ENCODE measurements around the gene CD22. TPM values are rescaled to one million over a fixed set of nuclear protein-coding genes. Genes with fewer than 3 reads are reported as not detected.
"Not testable (repeated sequence)": the region's sequence is repeated elsewhere in the genome, so short reads cannot be mapped to it uniquely, and the experiment has no call there.

Gene CD22
- total and polyA plus RNA-seq, 7 donors = 0.69 to 107 (median 3.2) TPM

DNA sequence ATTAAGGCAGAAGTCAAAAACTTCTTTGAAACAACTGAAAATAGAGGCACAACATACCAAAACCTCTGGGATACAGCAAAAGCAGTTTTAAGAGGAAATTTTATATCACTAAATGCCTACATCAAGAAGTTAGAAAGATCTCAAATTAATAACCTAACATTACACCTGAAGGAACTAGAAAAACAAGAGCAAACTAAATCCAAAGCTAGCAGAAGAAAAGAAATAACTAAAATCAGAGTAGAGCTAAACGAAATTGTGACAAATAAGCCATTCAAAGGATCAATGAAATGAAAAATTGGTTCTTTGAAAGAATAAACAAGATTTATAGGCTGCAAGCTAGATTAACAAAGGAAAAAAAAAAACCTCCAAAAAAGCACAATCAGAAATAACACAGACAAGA lies 39.4 kb downstream of the CD22 start:
- WGBS, 2 donors = 56 to 68% methylated on average over 1 of the region's 1 CpG
- TF ChIP-seq POLR2AphosphoS5 (IDR thresholded peaks at IDR 0.05) = no peak
- TF ChIP-seq, protein P1, sequence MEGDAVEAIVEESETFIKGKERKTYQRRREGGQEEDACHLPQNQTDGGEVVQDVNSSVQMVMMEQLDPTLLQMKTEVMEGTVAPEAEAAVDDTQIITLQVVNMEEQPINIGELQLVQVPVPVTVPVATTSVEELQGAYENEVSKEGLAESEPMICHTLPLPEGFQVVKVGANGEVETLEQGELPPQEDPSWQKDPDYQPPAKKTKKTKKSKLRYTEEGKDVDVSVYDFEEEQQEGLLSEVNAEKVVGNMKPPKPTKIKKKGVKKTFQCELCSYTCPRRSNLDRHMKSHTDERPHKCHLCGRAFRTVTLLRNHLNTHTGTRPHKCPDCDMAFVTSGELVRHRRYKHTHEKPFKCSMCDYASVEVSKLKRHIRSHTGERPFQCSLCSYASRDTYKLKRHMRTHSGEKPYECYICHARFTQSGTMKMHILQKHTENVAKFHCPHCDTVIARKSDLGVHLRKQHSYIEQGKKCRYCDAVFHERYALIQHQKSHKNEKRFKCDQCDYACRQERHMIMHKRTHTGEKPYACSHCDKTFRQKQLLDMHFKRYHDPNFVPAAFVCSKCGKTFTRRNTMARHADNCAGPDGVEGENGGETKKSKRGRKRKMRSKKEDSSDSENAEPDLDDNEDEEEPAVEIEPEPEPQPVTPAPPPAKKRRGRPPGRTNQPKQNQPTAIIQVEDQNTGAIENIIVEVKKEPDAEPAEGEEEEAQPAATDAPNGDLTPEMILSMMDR (IDR thresholded peaks at IDR 0.05) = no peak
- no peak for TF ChIP-seq EP300 (IDR thresholded peaks at IDR 0.05)
- TF ChIP-seq POLR2A (IDR thresholded peaks at IDR 0.05) = no peak
- DNase-seq = no peak

DNA sequence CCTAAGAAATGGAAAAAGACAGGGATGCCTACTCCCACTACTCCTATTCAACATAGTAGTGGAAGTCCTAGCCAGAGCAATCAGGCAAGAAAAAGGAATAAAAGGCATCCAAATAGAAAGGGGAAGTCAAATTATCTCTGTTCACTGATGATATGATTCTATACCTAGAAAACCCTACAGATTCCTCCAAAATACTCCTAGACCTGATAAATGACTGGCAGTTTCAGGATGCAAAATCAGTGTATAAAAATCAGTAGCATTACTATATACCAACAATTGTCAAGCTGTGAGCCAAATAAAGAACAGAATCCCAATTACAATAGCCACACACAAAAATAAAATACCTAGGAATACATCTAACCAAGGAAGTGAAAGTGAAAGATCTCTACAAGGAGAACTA lies 40.5 kb downstream of the CD22 start:
- Histone ChIP-seq H3K4me1 (no peaks in the 10 kb centered on the region), H3K27me3 (no peaks in the 10 kb centered on the region), H3K27ac (no peak overlapping the region), H3K4me3 (no peak overlapping the region), H3K9me3 (no peaks in the 10 kb centered on the region), H3K36me3 (no peaks in the 10 kb centered on the region)
- intact Hi-C loops (cut with DNase I) = no loop called here
- DNase-seq = no peak
- TF ChIP-seq EP300 (IDR thresholded peaks at IDR 0.05) (no peak), POLR2A (IDR thresholded peaks at IDR 0.05) (no peak), POLR2AphosphoS5 (IDR thresholded peaks at IDR 0.05) (no peak)
- TF ChIP-seq, protein P1 (IDR thresholded peaks at IDR 0.05) = no peak

More for the DNA sequence above, 39.4 kb downstream of the CD22 start:
- no peaks in the 10 kb centered on the region for H3K9me3 ChIP-seq
- no peak overlapping the region for H3K27ac ChIP-seq
- H3K4me1 ChIP-seq = no peaks in the 10 kb centered on the region
- H3K4me3 ChIP-seq = no peak overlapping the region
- intact Hi-C loops (cut with DNase I) = no loop called here
- H3K36me3 ChIP-seq = no peaks in the 10 kb centered on the region
- no peaks in the 10 kb centered on the region for H3K27me3 ChIP-seq

DNA sequence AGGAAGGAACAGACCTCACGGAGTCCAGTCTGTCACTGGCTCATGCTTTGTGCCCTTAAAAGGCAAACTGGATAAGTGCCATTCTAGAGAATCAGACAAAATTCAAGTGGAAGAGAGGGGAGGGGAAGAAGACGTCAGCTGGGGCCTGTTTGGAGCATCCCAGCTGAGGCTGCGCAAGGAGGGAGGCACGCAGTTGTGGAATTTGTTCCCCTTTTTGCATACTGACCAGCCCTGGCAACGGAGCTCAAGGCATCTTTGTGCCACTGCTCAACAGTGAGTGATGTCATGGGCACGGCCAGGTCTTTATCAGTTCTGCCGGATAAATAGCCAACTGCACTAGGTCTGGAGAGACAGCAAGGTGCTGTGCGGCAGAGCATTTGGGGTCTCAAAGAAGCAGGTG lies 41.7 kb downstream of the CD22 start, which contains the start of gene GPR42:
TSS of gene GPR42 (plus strand) at position 347 of the 400 bp plus-strand sequence. CDS start 292 bp downstream, outside the sequence.
- H3K36me3 ChIP-seq = no peaks in the 10 kb centered on the region
- TF ChIP-seq, protein P1 (IDR thresholded peaks at IDR 0.05) = no peak
- TF ChIP-seq POLR2A (IDR thresholded peaks at IDR 0.05) (no peak), POLR2AphosphoS5 (IDR thresholded peaks at IDR 0.05) (no peak), EP300 (IDR thresholded peaks at IDR 0.05) (no peak)
- no peak for DNase-seq
- whole genome bisulfite sequencing, 2 donors = 86 to 87% methylated on average over 7 to 8 of the region's 8 CpGs
- H3K4me3 ChIP-seq = no peak within 1 kb of the TSS
- H3K9me3 ChIP-seq = no peaks in the 10 kb centered on the region
- H3K27me3 ChIP-seq = no peaks in the 10 kb centered on the region
- H3K27ac ChIP-seq = no peak within 1 kb of the TSS
- no peaks in the 10 kb centered on the region for H3K4me1 ChIP-seq
- intact Hi-C loops (cut with DNase I) = no loop called here

DNA sequence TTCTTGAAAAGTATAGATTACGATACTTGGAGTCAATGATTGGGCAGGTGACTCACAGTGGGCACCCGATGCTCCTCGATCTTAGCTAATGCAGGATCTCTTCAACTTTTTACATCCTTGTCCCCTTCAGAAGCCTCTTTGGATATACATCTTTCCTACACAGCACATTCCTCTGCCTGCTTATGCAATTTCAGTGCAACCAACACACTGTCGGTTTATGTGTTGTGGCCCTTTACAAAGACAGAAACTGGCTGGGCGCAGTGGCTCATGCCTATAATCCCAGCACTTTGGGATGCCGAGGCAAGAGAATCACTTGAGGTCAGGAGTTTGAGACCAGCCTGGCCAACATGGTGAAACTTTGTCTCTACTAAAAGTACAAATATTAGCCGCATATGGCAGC lies 44.5 kb downstream of the CD22 start:
- Histone ChIP-seq H3K4me1 (no peaks in the 10 kb centered on the region), H3K27me3 (no peaks in the 10 kb centered on the region), H3K9me3 (no peaks in the 10 kb centered on the region), H3K36me3 (no peaks in the 10 kb centered on the region), H3K27ac (no peak overlapping the region), H3K4me3 (no peak overlapping the region)
- no peak for DNase-seq
- WGBS, 2 donors = 87% methylated on average over 7 of the region's 7 CpGs
- intact Hi-C loops (cut with DNase I) = no loop called here
- no peak for TF ChIP-seq EP300 (IDR thresholded peaks at IDR 0.05)
- no peak for TF ChIP-seq POLR2A (IDR thresholded peaks at IDR 0.05)
- TF ChIP-seq POLR2AphosphoS5 (IDR thresholded peaks at IDR 0.05) = no peak
- TF ChIP-seq, protein P1 (IDR thresholded peaks at IDR 0.05) = no peak

DNA sequence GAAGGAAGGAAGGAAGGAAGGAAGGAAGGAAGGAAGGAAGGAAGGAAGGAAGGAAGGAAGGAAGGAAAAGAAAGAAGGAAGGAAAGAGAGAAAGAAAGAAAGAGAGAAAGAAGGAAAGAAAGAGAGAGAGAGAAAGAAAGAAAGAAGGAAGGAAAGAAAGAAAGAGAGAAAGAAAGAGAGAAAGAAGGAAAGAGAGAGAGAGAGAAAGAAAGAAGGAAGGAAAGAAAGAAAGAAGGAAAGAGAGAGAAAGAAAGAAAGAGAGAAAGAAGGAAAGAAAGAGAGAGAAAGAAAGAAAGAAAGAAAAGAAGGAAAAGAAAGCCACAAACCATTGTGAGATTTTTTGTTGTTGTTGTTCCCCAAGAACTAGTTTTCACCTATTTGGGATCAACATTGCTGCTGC lies 45.0 kb downstream of the CD22 start:
- H3K27ac ChIP-seq; H3K4me3 ChIP-seq; H3K9me3 ChIP-seq; H3K36me3 ChIP-seq; H3K27me3 ChIP-seq; intact Hi-C loops (cut with DNase I); H3K4me1 ChIP-seq; DNase-seq: not testable (repeated sequence)

Data from sigmoid colon (tissue), 7 donors.